DMS 273 treated with DMSO at 0.1 percent for 48 hours (cell line): ENCODE measurements around the gene ITCH.
"Not testable (repeated sequence)": the region's sequence is repeated elsewhere in the genome, so short reads cannot be mapped to it uniquely, and the experiment has no call there.

Experiments
- DNase-seq: peaks from one replicate; lab custom pipeline; 2025; lab: John Stamatoyannopoulos, UW

ITCH gene

DNA sequence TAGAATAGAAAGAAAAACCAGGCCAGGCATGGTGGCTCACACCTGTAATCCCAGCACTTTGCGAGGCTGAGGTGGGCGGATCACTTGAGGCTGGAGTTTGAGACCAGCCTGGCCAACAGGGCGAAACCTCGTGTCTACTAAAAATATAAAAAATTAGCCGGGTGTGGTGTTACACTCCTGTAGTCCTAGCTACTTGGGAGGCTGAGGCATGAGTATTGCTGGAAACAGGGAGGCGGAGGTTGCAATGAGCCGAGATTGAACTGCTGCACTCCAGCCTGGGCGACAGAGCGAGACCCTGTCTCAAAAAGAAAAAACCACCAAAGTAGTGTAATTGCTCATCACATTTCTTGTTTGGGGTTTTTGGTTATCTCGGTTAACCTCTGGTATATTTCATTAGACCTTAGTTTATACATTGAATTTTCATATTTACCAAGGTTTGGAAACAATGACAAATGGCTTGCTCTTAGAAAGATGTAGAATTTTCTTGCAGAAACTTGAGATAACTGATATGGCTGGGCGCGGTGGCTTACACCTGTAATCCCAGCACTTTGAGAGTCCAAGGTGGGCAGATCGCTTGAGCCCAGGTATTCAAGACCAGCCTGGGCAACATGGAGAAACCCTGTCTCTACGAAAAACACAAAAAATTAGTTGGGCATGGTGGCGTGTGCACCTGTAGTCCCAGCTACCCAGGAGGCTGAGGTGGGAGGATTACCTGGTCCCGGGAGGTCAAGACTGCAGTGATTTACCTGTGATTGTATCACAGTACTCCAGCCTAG is 14.2 kb downstream of the ITCH start:
- no peak for DNase-seq

DNA sequence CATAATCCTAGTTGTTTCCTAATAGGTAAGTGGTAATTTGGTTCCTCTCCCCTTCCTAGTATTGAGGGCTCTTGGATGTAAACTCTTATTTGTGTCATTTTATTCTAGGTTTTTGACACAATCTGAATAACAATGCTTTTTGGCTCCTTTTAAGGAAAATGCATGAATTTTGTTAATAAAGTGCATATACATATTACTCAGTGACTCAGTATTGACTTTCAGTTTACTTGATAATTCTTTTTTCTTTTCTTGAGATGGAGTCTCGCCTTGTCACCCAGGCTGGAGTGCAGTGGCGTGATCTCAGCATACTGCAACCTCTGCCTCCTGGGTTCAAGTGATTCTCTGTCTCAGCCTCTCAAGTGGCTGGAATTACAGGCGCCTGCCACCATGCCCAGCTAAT is 19.1 kb downstream of the ITCH start:
- DNase-seq: no peak

GRCh38 chr20:34382877-34383455 is 19.9 kb downstream of the ITCH start:
- not testable (repeated sequence) for DNase-seq

GRCh38 chr20:34385464-34385863 is 22.4 kb downstream of the ITCH start:
- DNase-seq: no peak

DNA sequence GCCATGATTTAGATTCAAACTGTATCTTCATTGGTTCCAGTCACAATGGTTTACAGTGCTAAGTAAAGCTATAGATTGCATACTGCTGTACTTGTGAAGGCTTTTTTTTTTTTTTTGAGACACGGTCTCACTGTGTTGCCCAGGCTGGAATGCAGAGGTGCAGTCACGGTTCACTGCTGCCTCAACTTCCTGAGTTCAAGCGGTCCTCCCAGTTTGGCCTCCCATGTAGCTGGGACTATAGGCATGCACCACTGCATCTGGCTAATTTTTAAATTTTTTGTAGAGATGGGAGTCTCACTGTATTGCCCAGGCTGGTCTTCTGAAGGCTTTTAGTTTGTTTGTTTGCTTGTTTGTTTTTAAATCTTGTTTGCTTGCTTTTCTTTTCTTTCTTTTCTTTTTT is 24.9 kb downstream of the ITCH start:
- no peak for DNase-seq

- no peak for DNase-seq
Measured at GRCh38 chr20:34388678-34389077, 25.6 kb downstream of the ITCH start.

GRCh38 chr20:34389206-34389953 is 26.3 kb downstream of the ITCH start:
- DNase-seq: no peak

GRCh38 chr20:34389954-34390555 is 27.0 kb downstream of the ITCH start:
- no peak for DNase-seq

DNA sequence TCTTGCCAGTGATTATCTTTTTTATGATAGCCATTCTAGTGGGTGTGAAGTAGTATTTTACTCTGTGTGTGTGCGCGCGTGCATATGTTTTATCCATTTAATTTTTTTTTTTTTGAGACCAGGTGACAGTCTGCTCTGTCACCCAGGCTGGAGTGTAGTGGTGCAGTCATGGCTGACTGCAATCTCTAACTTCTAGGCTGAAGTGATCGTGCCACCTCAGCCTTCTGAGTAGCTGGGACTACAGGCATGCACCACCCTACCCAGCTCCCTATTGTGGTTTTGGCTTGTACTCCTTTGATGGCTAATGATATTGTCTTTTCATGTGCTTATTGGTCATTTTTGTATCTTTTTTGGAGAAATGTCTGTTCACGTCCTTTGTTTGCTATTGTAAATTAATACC is 33.3 kb downstream of the ITCH start:
- DNase-seq: no peak

DNA sequence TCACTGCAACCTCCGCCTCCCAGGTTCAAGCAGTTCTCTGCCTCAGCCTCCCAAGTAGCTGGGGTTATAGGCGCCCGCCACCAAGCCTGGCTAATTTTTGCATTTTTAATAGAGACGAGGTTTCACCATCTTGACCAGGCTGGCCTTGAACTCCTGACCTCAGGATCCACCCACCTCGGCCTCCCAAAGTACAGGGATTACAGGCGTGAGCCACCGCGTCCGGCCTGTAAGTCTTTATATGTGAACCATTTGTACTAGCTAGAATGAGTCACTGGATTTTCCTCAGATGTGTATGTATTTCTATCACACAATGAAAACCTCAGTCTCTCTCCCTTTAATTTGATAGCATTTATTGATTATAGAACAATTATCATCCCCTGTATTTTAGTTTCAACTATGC is 34.0 kb downstream of the ITCH start:
- no peak for DNase-seq

DNA sequence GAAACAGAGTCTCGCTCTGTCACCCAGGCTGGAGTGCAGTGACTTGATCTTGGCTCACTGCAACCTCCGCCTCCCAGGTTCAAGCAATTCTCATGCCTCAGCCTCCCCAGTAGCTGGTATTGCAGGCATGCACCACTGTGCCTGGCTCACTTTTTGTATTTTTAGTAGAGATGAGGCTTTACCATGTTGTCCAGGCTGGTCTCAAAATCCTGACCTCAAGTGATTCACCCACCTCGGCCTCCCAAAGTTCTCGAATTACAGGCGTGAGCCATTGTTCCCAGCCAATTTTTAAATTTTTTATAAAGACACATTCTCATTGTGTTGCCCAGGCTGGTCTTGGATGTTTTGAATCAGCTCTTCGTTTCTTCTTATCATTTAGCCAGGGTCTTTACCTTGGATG is 37.7 kb downstream of the ITCH start:
- DNase-seq: not testable (repeated sequence)

DNA sequence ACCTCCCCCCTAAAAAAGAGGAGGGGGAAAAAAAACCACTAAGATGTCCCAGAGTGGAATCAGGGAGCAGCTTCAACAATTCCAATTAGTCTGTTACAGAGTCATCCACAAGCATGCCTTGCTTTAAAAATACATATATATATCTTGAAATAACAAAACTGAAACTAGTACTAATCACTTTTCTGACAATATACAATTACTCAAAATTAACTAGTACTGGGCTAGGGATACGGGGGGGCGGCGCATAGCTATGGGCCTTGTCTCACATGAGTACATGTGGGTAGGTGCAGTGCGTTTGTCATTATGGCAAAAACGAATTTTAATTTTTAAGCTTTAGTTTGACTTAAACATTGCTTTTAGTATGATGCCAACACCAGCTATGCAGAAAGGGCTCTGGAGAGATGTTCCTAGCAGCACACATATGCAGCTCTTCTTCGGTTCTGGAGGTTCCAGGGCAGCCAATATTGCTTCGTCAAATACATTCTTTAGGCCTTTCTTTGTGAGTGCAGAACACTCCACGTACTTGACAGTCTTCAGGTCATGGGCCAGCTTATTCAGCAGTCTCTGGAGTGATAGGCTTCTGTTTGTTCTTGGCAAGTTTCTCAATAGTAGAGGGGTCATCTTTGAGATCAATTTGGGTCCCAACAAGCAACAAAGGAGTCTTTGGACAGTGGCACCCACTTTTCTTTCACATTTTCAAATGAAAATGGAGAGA is 38.8 kb downstream of the ITCH start:
- DNase-seq: no peak

DNA sequence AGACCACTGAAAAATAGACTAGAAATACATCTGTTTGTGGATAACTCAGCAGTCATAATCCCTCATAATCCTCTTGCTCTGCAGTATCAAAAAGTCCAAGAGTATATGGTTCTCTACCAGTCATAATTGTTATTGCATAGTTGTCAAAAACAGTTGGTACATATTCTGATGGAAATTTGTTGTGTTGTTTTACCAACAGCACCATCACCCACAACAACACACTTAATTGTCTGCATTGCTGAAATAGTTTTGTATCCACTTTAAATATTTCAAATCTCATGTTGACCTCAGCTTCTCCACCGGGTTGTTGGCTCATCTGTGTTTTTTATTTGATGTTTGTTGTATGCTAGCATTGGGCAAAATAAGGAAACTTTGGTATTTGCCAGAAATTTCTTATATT is 39.4 kb downstream of the ITCH start:
- no peak for DNase-seq

DNA sequence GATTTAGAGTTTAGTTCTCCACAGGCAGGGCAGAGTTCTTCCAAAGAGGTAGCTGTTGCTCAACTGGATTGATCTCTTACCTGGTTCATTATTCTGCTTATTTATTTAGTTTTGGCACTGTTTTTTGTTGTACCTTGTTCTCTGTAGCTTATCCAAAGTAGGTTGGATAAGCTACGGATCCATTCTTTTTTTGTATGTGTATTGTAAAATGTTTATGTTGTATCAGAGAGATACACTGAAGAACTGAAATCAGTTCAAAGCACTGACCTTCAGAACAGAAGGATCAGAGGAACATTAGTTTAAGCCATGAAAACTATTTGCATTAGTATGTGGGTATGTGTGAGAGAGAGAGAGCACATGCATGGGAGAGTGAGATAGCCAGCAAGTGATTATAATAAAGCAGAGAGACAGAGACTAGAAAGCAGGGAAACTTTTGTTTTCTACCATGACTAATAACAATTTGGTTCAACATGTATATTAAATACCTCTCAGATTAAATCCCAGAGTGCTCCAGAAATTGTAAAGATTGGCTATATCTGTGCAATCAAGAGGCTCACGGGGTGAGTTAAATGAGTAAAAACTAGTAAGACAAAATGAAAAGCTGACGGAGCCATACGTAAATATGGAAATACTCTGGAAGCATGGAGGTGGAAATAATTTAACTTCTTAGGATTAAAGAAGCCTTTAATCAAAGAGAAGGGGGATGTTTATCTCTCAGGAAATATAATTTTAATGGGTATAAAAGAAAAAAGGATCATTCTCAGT is 40.2 kb downstream of the ITCH start:
- no peak for DNase-seq

DNA sequence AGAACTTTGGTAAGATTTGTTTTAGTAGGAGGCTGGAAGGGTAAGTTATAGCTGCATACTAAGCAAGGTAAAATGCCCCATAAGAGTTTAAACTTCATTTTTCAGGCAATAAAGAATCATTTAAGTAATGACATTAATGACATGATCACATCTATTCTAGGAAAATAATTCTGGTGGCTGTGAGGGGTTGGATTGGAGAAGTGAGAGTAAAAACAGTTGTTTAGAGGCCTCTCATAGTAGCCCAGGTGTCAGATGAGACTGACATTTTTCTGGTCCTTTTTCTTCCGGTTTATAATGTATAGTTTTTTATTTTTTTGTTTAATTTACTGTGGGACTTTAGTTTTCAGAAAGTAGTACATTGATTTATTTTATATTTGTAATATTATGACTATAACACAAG is 40.8 kb downstream of the ITCH start:
- DNase-seq: no peak

GRCh38 chr20:34404803-34405202 is 41.7 kb downstream of the ITCH start:
- DNase-seq: no peak

DNA sequence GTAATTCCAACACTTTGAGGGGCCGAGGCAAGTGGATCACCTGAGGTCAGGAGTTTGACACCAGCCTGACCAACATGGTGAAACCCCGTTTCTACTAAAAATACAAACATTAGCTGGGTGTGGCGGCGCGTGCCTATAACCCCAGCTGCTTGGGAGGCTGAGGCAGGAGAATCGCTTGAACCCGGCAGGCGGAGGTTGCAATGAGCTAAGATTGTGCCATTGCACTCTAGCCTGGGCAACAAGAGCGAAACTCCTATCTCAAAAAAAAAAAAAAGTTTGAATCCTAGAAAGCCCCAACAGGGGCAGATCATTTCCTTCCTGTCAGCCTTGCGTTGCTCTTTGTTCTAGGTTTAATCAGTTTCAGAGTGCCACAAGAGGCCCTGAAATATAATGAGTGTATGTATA is 42.2 kb downstream of the ITCH start:
- not testable (repeated sequence) for DNase-seq

DNA sequence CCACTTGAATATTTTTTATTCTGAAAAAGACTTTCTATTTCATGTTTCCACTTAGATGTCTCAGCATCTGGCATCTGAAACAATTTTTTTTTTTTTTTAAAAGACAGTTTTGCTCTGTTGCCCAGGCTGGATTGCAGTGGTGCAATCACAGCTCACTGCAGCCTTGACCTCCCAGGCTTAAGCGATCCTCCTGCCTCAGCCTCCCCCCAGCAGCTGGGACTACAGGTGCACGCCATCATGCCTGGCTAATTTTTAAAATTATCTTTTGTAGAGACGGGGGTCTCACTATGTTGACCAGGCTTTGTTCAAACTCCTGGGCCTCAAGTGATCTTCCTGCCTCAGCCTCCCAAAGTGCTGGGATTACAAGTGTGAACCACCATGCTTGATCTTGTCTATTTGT is 42.9 kb downstream of the ITCH start:
- not testable (repeated sequence) for DNase-seq

- DNase-seq: no peak
Measured at GRCh38 chr20:34407962-34408474, 44.9 kb downstream of the ITCH start.

- no peak for DNase-seq
Measured at GRCh38 chr20:34410336-34410735, 47.3 kb downstream of the ITCH start.

- no peak for DNase-seq
Measured at GRCh38 chr20:34412453-34412852, 49.4 kb downstream of the ITCH start.
